ENCODE data around the gene LAMA3. TPM values are rescaled to one million over a fixed set of nuclear protein-coding genes. Genes with fewer than 3 reads are reported as not detected.

Gene LAMA3
- polyA plus RNA-seq, 4 donors, result 1.8 to 2.2 (median 2.1) TPM

DNA sequence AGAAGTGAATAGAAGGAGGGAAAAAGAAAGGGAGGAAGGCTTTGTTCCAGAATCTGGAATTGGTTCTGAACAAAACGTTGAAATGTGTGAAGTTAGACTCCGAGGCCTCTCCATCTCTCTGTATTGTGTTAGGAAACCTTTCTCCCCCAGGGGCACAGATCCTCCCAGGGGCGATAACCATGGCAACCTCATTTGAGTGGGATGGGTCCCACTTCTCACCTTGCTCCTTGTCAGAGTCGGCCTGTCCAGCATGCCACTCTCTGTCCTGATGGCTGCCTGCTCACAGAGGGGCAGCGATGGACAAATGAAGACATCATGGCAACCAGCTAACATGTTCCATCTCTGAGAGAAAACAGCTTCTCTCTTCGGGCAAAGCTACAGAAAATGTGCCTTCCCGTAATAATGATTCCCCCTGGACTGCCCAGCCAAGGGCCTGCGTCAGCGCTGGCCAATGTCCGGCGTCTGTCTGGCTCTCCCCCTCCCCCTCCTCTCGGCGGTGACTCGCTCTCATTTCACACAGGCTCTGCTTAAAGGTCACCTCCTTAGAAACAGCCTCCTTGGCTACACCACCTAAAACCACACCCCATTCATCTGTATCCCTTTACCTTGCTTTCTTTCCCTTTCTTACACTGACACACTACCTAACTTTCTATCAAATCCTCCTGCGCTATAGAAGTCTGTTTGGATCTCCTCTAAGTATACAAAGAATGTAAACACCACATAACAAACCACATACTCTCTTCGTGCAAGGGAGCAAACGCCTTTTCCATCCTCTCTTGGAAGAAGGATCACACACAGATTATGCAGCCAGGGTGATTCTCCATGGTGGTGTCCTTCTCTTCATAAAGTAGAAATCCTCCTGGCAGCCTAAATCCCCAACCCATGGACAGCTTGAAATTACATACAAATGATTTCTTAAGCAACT lies 293.2 kb downstream of the LAMA3 start:
- DNase-seq (ENCODE audit: low read depth in 4 of 4, low spot score in 3 of 4), result peak in 1 of 4 donors; percentile 28

- DNase-seq (ENCODE audit: low read depth in 4 of 4, low spot score in 3 of 4), result no peak
These were observed 293.9 kb downstream of the LAMA3 start for GRCh38 chr18:23983112-23983511.

DNA sequence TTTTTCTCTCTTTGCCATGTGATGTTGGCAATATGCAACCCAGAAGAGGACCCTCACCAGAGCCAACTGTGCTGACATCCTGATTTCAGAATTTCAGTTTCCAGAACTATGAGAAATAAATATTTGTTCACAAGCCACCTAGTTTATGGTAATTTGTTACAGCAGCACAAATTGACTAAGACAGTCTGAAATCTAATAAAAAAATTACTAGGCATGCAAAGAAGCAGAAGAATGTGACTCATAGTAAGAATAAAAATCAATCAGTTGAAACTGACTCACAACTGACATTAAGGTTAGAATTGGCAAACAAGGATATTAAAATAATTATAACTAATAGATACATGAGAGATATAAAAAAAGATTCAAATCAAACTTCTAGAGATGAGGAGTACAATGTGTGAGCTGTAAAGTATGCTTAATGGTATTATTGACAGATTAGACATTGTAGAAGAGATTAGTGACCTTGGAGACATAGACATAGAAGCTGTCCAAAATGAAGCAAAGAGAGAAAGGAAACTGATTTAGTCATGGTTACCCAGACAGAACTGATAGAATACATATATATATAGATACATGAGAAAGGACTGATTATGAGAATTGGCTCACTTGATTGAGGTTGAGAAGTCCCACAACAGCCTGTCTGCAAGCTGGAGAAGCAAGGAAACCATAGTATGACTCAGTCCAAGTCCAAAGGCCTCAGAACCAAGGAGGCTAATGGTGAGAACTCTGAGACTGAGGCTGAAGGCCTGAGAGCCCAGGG lies 297.5 kb downstream of the LAMA3 start:
- DNase-seq (ENCODE audit: low read depth in 4 of 4, low spot score in 3 of 4), result no peak

DNA sequence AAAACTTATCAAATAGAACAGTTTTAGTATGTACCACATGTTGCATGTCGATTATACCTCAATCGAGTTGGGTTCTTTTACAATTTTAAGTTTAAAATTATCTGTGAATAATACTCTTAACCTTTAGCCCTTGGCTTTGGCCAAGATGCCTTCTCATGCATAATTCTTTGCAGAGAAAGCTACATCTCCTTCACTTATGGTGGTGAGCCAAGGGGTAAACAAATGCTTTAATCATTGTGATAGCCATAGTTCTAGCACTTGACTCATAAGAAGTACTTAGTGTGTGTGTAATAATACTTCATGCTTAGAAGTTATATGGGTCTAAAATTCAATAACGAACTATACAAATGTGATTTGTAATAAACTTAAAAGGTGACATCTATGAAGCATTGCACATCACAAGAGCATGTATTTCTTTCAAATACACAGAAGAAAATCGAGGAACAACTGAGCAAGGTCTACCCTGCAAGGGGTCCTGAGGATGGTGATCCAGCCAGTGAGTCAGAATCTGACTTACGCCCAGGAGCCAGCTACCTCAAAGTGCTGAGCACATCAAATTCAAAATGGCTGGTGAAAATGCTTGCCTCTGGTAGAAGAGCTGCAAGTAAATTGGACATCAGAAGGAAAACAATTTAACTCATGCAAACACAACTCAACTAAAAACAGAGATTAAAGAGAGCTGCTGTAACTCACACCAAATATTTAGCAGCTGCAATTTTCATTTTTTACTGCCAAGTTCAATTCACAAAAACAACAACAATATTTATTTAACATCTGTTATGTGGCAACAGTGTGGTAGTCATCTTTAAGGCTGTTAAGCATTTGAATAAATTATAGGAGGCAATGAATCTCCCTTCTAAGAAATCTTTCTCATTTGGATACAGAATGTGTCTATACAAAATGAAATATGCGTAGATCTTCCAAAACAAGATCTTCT lies 301.5 kb downstream of the LAMA3 start:
- no peak for DNase-seq (ENCODE audit: low read depth in 4 of 4, low spot score in 3 of 4)

DNA sequence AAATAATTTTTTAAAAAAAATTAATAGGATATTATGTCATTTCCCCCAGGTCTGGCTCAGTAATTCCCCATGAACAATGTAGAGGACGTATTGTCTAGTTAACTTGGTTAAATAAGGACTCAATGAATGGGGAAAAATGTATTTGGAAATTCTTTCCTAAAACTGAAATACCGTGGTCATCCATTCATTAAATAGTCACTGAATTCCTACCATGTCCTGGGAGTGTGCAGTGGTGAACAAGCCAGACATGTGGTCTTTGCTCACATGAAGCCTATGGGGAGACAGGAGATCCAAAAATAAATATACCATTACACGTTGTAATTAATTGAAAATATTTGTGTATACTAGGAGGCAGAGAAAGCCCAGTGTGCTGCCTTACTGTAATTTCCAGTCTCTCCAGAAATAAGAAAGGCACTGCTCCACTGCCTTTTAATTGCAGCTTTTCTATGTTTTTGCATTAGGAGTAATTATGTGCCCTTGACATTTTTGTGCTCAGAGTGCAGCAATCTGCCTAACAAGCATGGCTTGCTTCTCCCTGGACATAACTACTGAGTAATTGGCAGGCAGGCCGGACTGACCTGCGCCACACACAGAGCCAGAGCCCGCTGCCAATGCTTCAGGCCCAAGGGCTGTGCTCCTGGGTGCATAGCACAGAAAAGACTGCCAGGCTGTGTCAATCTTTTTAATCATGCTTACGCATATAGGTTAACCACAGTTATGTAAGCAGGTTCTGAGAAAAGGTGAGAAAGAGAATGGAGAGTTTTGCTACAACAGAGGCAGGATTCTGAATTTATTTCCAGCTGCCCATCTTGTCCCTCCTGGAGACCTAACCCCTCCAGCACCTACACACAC lies 303.1 kb downstream of the LAMA3 start:
- DNase-seq (ENCODE audit: low read depth in 4 of 4, low spot score in 3 of 4), result no peak

- no peak for DNase-seq (ENCODE audit: low read depth in 4 of 4, low spot score in 3 of 4)
These were observed 303.7 kb downstream of the LAMA3 start for GRCh38 chr18:23992941-23993280.

DNA sequence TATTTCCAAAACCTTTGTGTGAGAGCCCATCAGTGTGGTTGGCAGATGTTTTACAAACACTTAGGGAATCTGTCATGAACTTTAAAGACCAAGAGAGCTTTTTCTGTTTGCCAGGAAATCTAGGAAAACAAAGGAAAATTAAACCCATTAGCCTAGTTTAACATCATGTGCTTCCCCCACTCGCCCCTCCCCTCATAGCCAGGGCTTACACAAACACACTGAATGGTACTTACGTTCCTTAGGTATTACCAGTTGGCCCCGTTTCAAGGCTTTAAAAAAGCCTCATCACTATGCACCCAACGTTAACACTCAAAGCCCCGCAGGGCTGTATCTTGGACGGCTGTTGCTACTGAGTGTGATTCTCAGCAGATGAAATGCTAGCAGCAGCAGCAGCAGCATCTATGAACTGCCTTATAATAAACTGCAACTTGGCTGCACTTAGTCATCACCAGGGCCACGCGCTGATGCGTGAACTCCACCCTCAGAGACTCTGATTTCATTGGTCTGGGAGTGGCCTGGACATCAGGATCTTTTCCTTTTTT lies 305.2 kb downstream of the LAMA3 start:
- DNase-seq (ENCODE audit: low read depth in 4 of 4, low spot score in 3 of 4), result peak in 1 of 4 donors; percentile 41

GRCh38 chr18:23995180-23995579 lies 305.9 kb downstream of the LAMA3 start:
- no peak for DNase-seq (ENCODE audit: low read depth in 4 of 4, low spot score in 3 of 4)

GRCh38 chr18:23998018-23998417 lies 308.8 kb downstream of the LAMA3 start:
- no peak for DNase-seq (ENCODE audit: low read depth in 4 of 4, low spot score in 3 of 4)

GRCh38 chr18:23998820-23999219 lies 309.6 kb downstream of the LAMA3 start:
- DNase-seq (ENCODE audit: low read depth in 4 of 4, low spot score in 3 of 4), result no peak

- no peak for DNase-seq (ENCODE audit: low read depth in 4 of 4, low spot score in 3 of 4)
These were observed 311.6 kb downstream of the LAMA3 start for GRCh38 chr18:24000613-24001490.

DNA sequence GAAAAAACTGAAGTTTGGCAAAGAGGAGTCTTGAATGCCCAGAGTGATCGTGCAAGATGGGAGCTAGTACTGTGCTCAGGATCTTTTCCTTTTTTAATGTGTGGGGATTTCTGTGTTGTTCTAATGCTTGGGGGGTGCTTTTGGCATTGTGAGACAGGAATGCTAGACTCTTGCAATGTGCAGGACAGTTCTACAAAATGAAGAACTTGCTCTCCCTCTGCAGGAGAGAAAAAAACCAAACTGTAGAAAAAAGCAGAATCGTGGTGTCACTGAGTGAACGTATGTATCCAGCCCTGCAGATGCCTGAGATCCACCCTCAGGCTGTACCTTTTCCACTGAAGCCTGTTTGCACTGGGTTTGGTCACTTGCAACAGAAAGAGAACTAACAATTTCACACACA lies 313.2 kb downstream of the LAMA3 start:
- DNase-seq (ENCODE audit: low read depth in 4 of 4, low spot score in 3 of 4), result no peak

DNA sequence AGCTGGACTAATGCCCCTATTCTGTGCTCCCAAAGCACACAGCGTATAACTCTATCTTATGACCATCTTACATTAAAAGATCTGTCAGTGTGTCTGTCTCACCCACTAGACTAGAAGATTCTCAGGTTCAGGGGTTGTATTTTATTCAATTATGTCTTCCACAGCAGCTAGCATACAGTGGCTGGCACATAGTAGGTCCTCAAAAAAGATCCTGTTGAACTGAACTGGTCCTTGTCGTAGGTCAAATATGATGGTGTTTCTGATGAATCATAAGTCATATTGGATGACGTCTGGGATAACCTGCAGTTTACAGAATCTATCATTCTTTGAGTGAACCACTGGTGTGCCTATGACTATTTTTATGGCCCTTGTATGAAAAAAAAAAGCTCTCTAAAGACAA lies 314.0 kb downstream of the LAMA3 start:
- no peak for DNase-seq (ENCODE audit: low read depth in 4 of 4, low spot score in 3 of 4)

- no peak for DNase-seq (ENCODE audit: low read depth in 4 of 4, low spot score in 3 of 4)
These were observed 314.8 kb downstream of the LAMA3 start for GRCh38 chr18:24003903-24004640.

Data from right renal pelvis (tissue), 4 donors.